Astrocyte of the cerebellum (primary cell): ENCODE data around the gene MLLT10.

Experiments used
- DNase-seq: peaks from one replicate; pipeline ENCODE4 v3.0.0-alpha.2; 2011; ENCODE audit warnings: low read depth
- H3K4me3 ChIP-seq: 2 replicates; pipeline ENCODE4 v1.5.1; 2011; ENCODE audit warnings: mild to moderate bottlenecking, low read depth, low read length, moderate library complexity
- in situ Hi-C: cut with HindIII; loops from 2 replicates; pipeline ENCODE4 v1.10.0; 2017; ENCODE audit warnings: low sequenced_read_pairs
- TF ChIP-seq, protein P1 (sequence below): IDR thresholded peaks from 2 replicates; pipeline ENCODE4 v1.5.1; 2012; ENCODE audit warnings: low read length, low read depth, moderate library complexity, mild to moderate bottlenecking; ENCODE audit errors: missing control alignments

MLLT10 gene

DNA sequence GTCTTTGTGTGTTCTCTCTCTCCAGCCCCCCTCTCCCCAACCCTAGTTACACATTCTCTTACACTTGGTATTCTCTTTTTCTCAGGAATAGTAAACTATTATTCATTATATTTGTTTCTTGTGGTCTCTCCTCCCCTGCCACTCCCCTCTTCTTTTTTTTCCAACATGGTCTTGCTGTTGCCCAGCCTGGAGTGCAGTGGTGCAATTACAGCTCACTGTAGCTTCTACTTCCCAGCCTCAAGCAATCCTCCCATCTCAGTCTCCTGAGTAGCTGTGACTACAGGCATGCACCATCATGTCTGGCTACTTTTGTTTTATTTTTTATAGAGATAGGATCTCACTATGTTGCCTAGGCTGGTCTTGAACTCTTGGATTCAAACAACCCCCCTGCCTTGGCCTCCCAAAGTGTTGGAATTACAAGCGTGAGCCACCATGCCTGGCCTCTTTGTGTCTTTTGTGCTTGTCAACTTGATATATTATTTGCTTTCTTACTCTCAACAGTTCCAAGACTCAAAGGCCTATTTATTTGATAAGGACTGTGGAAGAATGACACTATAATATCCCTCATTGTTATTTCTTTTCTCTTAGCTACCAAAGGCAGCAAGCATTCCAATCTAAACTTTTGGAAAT, 66.9 kb downstream of the MLLT10 start:
- TF ChIP-seq, protein P1, sequence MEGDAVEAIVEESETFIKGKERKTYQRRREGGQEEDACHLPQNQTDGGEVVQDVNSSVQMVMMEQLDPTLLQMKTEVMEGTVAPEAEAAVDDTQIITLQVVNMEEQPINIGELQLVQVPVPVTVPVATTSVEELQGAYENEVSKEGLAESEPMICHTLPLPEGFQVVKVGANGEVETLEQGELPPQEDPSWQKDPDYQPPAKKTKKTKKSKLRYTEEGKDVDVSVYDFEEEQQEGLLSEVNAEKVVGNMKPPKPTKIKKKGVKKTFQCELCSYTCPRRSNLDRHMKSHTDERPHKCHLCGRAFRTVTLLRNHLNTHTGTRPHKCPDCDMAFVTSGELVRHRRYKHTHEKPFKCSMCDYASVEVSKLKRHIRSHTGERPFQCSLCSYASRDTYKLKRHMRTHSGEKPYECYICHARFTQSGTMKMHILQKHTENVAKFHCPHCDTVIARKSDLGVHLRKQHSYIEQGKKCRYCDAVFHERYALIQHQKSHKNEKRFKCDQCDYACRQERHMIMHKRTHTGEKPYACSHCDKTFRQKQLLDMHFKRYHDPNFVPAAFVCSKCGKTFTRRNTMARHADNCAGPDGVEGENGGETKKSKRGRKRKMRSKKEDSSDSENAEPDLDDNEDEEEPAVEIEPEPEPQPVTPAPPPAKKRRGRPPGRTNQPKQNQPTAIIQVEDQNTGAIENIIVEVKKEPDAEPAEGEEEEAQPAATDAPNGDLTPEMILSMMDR = no peak
- H3K4me3 ChIP-seq = no peak overlapping the region
- in situ Hi-C loops = no loop called here
- no peak for DNase-seq

GRCh38 chr10:21602313-21602712, 68.3 kb downstream of the MLLT10 start:
- in situ Hi-C loops = no loop called here
- H3K4me3 ChIP-seq = no peak overlapping the region
- TF ChIP-seq, protein P1 = no peak
- no peak for DNase-seq

DNA sequence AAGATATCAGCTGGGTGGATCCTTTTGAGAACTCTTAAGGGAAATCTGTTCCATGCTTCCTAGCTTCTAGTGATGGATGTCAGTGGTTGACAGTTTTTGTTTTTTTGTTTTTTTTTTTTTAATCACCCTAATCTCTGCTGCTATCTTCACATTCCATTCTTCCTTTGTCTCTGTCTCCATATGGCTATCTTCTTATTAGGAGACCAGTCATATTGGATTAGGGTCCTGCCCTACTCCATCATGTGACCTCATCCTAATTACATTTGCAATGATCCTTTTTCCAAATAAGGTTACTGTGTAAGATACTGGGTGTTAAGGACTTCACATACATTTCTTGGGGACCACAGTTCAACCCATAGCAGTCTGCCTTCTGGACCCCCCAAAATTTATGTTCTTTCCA, 69.7 kb downstream of the MLLT10 start:
- DNase-seq = no peak
- in situ Hi-C loops = no loop called here
- TF ChIP-seq, protein P1 = no peak
- no peak overlapping the region for H3K4me3 ChIP-seq

DNA sequence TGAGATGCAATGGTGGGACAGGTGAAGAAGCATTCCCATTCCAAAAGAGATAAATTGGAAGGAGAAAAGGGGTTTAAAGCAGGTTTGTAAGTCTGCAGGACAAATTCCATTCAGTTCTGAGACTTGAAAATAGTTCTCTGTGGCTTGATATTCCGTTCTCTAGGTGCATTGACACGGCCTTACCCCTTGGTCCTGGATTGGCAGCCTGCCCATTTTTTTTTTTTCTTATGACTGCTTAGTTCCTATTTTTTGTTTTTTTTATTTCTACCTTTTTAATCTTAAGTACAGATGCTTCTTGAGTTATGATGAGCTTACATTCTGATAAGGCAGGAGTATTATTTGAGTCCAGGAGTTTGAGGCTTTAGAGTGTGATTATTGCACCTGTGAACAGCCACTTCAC, 70.6 kb downstream of the MLLT10 start:
- in situ Hi-C loops = no loop called here
- TF ChIP-seq, protein P1 = no peak
- no peak for DNase-seq
- no peak overlapping the region for H3K4me3 ChIP-seq

- DNase-seq = no peak
- in situ Hi-C loops = no loop called here
- TF ChIP-seq, protein P1 = no peak
- H3K4me3 ChIP-seq = no peak overlapping the region
Measured at GRCh38 chr10:21607907-21608306, 73.9 kb downstream of the MLLT10 start.

DNA sequence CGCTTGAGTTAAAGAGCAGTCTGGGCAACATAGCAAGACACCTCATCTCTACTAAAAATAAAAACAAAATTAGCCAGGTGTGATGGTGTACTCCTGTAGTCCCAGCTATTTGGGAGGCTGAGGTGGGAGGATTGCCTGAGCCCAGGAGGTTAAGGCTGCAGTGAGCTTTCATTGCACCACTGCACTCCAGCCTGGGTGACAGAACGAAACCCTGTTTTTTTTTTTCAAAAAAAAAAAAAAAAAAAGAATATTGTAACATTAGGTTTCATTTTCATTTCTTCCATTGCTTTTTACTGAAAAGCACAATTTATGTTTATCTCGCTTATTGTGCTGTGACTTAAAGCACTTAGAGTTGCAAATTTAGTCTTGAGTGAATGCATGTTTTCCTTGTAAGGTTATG, 80.0 kb downstream of the MLLT10 start:
- TF ChIP-seq, protein P1 = no peak
- DNase-seq = no peak
- in situ Hi-C loops = loop anchor here (5.0 kb wide), 1 partner anchor 37 kb away; no protein-coding TSS in a partner anchor
- H3K4me3 ChIP-seq = no peak overlapping the region
